NCI-H2107 treated with DMSO at 0.1 percent for 48 hours (cell line): Measurements from ENCODE around the gene ZNF777.

Source experiments
- DNase-seq: peaks from one replicate; lab custom pipeline; 2025; ENCODE audit not compliant: unreplicated experiment; lab: John Stamatoyannopoulos, UW

The ZNF777 gene

GRCh38 chr7:149477494-149478443 lies 16.9 kb upstream of the ZNF777 start:
- DNase-seq, result no peak

GRCh38 chr7:149476791-149477190 lies 15.9 kb upstream of the ZNF777 start:
- no peak for DNase-seq

GRCh38 chr7:149475121-149476045 lies 14.5 kb upstream of the ZNF777 start:
- DNase-seq, result no peak

- no peak for DNase-seq
These were observed 13.7 kb upstream of the ZNF777 start for GRCh38 chr7:149474309-149475120.

GRCh38 chr7:149473251-149473650 lies 12.4 kb upstream of the ZNF777 start:
- DNase-seq, result no peak

- no peak for DNase-seq
These were observed 10.6 kb upstream of the ZNF777 start for GRCh38 chr7:149471289-149471953.

GRCh38 chr7:149469806-149470205 lies 8.9 kb upstream of the ZNF777 start:
- no peak for DNase-seq

GRCh38 chr7:149468208-149468607 lies 7.3 kb upstream of the ZNF777 start:
- no peak for DNase-seq

- no peak for DNase-seq
These were observed 6.5 kb upstream of the ZNF777 start for GRCh38 chr7:149467321-149467859.

- DNase-seq, result no peak
These were observed 5.5 kb upstream of the ZNF777 start for GRCh38 chr7:149466364-149466763.

GRCh38 chr7:149463500-149464161 lies 2.8 kb upstream of the ZNF777 start:
- DNase-seq, result no peak

GRCh38 chr7:149462101-149462520 lies 1.2 kb upstream of the ZNF777 start:
- DNase-seq, result no peak

- DNase-seq, result no peak
These were observed 1.1 kb downstream of the ZNF777 start for GRCh38 chr7:149459540-149460452.

GRCh38 chr7:149459201-149459539 lies 1.7 kb downstream of the ZNF777 start:
- no peak for DNase-seq

GRCh38 chr7:149458235-149458634 lies 2.6 kb downstream of the ZNF777 start:
- no peak for DNase-seq

- DNase-seq, result no peak
These were observed 3.1 kb downstream of the ZNF777 start for GRCh38 chr7:149457766-149458165.

GRCh38 chr7:149456506-149457421 lies 4.1 kb downstream of the ZNF777 start:
- no peak for DNase-seq
